Loucy (cell line): ENCODE results near the gene ZFP28.

Source experiments
- H2AFZ ChIP-seq: fragments of 200-600 bp; sonication (generic); 2 replicates; pipeline ENCODE4 v1.6.0; 2016; ENCODE audit warnings: antibody characterized with exemption, mild to moderate bottlenecking, low read length, moderate library complexity
- H3F3A ChIP-seq: fragments of 200-600 bp; 2 replicates; pipeline ENCODE4 v1.6.0; 2016; ENCODE audit warnings: antibody characterized with exemption, low read depth, mild to moderate bottlenecking
- H3K27me3 ChIP-seq: fragments of 200-600 bp; sonication (generic); 2 replicates; pipeline ENCODE4 v1.6.1; 2014; ENCODE audit warnings: low read length, mild to moderate bottlenecking; ENCODE audit not compliant: insufficient read depth, poor library complexity, severe bottlenecking
- H3K36me3 ChIP-seq: fragments of 200-600 bp; sonication (generic); 2 replicates; pipeline ENCODE4 v1.6.1; 2016; ENCODE audit warnings: low read length; ENCODE audit not compliant: insufficient read depth
- H3K4me1 ChIP-seq: fragments of 200-600 bp; sonication (generic); 2 replicates; pipeline ENCODE4 v1.5.1; 2014; ENCODE audit warnings: low read length, mild to moderate bottlenecking; ENCODE audit not compliant: insufficient read depth, poor library complexity, severe bottlenecking
- H3K4me2 ChIP-seq: fragments of 200-600 bp; sonication (generic); 2 replicates; pipeline ENCODE4 v1.6.0; 2014; ENCODE audit warnings: antibody characterized with exemption, low read length, low read depth, mild to moderate bottlenecking; ENCODE audit not compliant: poor library complexity, severe bottlenecking
- H3K4me3 ChIP-seq: fragments of 200-600 bp; sonication (generic); 2 replicates; pipeline ENCODE4 v1.5.1; 2014; ENCODE audit warnings: low read length, mild to moderate bottlenecking, mixed read lengths; ENCODE audit not compliant: poor library complexity, severe bottlenecking
- H3K79me2 ChIP-seq: fragments of 200-600 bp; sonication (generic); 2 replicates; pipeline ENCODE4 v1.6.1; 2014; ENCODE audit warnings: low read length; ENCODE audit not compliant: insufficient read depth
- H3K9ac ChIP-seq: fragments of 200-600 bp; sonication (generic); 2 replicates; pipeline ENCODE4 v1.6.0; 2014; ENCODE audit warnings: mild to moderate bottlenecking, low read depth, low read length, moderate library complexity; ENCODE audit not compliant: poor library complexity, severe bottlenecking
- H3K9me2 ChIP-seq: fragments of 200-600 bp; sonication (generic); replicated peaks from 2 replicates; pipeline ENCODE4 v1.6.1; 2016; ENCODE audit warnings: low read depth, low read length, mixed read lengths
- H3K9me3 ChIP-seq: fragments of 200-600 bp; sonication (generic); 2 replicates; pipeline ENCODE4 v1.6.1; 2014; ENCODE audit warnings: mild to moderate bottlenecking, antibody characterized with exemption, low read length, low read depth; ENCODE audit not compliant: insufficient read depth
- H4K20me1 ChIP-seq: fragments of 200-600 bp; sonication (generic); 2 replicates; pipeline ENCODE4 v1.6.0; 2014; ENCODE audit warnings: antibody characterized with exemption, low read length, mild to moderate bottlenecking; ENCODE audit not compliant: insufficient read depth, poor library complexity, severe bottlenecking
- EZH2phosphoT487 ChIP-seq: fragments of 200-600 bp; IDR thresholded peaks from 2 replicates; pipeline ENCODE4 v1.6.1; 2018; ENCODE audit warnings: antibody characterized with exemption, mild to moderate bottlenecking, moderate library complexity, borderline replicate concordance
- TF ChIP-seq, protein P1 (sequence below): fragments of 200-600 bp; sonication (generic); conservative IDR thresholded peaks from 2 replicates; pipeline ENCODE4 v1.5.1; 2014; ENCODE audit warnings: mild to moderate bottlenecking, antibody characterized with exemption, low read length

Gene ZFP28

DNA sequence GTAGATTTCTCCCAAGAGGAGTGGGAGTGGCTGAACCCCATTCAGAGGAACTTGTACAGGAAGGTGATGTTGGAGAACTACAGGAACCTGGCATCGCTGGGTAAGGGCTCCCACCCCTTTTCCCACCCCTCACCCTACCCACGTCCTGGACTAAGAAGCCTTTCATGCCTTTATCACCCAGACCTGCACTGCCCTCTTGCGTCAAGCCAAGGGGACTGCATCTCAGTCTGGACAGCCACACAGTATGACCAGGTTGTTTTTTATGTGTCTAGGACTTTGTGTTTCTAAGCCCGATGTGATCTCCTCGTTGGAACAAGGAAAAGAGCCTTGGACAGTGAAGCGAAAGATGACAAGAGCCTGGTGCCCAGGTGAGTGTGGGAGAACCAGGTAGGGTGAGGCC, 8.8 kb downstream of the ZFP28 start:
- no peak overlapping the region for H3K4me2 ChIP-seq
- H3K4me1 ChIP-seq, result peaks cover 8% of the 10 kb centered on the region
- TF ChIP-seq EZH2phosphoT487, result no peak
- TF ChIP-seq, protein P1, sequence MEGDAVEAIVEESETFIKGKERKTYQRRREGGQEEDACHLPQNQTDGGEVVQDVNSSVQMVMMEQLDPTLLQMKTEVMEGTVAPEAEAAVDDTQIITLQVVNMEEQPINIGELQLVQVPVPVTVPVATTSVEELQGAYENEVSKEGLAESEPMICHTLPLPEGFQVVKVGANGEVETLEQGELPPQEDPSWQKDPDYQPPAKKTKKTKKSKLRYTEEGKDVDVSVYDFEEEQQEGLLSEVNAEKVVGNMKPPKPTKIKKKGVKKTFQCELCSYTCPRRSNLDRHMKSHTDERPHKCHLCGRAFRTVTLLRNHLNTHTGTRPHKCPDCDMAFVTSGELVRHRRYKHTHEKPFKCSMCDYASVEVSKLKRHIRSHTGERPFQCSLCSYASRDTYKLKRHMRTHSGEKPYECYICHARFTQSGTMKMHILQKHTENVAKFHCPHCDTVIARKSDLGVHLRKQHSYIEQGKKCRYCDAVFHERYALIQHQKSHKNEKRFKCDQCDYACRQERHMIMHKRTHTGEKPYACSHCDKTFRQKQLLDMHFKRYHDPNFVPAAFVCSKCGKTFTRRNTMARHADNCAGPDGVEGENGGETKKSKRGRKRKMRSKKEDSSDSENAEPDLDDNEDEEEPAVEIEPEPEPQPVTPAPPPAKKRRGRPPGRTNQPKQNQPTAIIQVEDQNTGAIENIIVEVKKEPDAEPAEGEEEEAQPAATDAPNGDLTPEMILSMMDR, result peak; percentile 48
- H3K9me2 ChIP-seq, result no peaks in the 10 kb centered on the region
- H3K9me3 ChIP-seq, result 0 out of 2 replicates have a peak, but pooled peaks cover 2% of the 10 kb centered on the region
- H3K27me3 ChIP-seq, result no peaks in the 10 kb centered on the region
- no peak overlapping the region for H3K4me3 ChIP-seq
- peaks cover 6% of the 10 kb centered on the region; the same call in 1 of the 2 replicates for H3K79me2 ChIP-seq
- peaks cover 49% of the 10 kb centered on the region; the same call in 1 of the 2 replicates for H3K36me3 ChIP-seq
- H4K20me1 ChIP-seq, result no peaks in the 10 kb centered on the region
- no peaks in the 10 kb centered on the region for H3F3A ChIP-seq
- no peak overlapping the region for H3K9ac ChIP-seq
- H2AFZ ChIP-seq, result no peak overlapping the region

DNA sequence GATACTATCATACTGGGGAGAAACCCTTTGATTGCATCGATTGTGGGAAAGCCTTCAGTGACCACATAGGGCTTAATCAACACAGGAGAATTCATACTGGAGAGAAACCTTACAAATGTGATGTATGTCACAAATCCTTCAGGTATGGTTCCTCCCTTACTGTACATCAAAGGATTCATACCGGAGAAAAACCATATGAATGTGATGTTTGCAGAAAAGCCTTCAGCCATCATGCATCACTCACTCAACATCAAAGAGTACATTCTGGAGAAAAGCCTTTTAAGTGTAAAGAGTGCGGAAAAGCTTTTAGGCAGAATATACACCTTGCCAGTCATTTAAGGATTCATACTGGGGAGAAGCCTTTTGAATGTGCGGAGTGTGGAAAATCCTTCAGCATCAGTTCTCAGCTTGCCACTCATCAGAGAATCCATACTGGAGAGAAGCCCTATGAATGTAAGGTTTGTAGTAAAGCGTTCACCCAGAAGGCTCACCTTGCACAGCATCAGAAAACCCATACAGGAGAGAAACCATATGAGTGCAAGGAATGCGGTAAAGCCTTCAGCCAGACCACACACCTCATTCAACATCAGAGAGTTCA, 15.6 kb downstream of the ZFP28 start:
- Histone ChIP-seq H3K9me2 (no peaks in the 10 kb centered on the region), H3K4me1 (no peaks in the 10 kb centered on the region), H2AFZ (no peak overlapping the region), H3K9ac (no peak overlapping the region), H3K9me3 (peaks cover 36% of the 10 kb centered on the region), H3K4me2 (no peak overlapping the region), H3K36me3 (peaks cover 48% of the 10 kb centered on the region), H3K27me3 (no peaks in the 10 kb centered on the region), H3F3A (no peaks in the 10 kb centered on the region), H3K4me3 (no peak overlapping the region), H3K79me2 (no peaks in the 10 kb centered on the region), H4K20me1 (no peaks in the 10 kb centered on the region)
- no peak for TF ChIP-seq EZH2phosphoT487
- TF ChIP-seq, protein P1, result no peak

- Histone ChIP-seq H3K9me3 (peaks cover 22% of the 10 kb centered on the region), H3K9me2 (no peaks in the 10 kb centered on the region)
- TF ChIP-seq, protein P1, result no peak
- TF ChIP-seq EZH2phosphoT487, result no peak
Observed at GRCh38 chr19:56562766-56563165, 24.0 kb downstream of the ZFP28 start.

More at GRCh38 chr19:56562766-56563165, 24.0 kb downstream of the ZFP28 start:
- Histone ChIP-seq H4K20me1 (no peaks in the 10 kb centered on the region), H3K9ac (no peak overlapping the region), H2AFZ (no peak overlapping the region), H3K36me3 (no peaks in the 10 kb centered on the region), H3K79me2 (peaks cover under 1% of the 10 kb centered on the region; the same call in 1 of the 2 replicates), H3K4me1 (no peaks in the 10 kb centered on the region), H3K4me2 (no peak overlapping the region), H3K4me3 (no peak overlapping the region), H3K27me3 (no peaks in the 10 kb centered on the region), H3F3A (no peaks in the 10 kb centered on the region)
